Lower leg skin (tissue), 3 donors: ENCODE data around the gene TPST1.

Source experiments
- POLR2A ChIP-seq, 2 donors: fragments of 450-650 bp; IDR thresholded peaks; one replicate each; pipeline ENCODE4 v1.6.1; 2016 to 2017; ENCODE audit warnings: antibody characterized with exemption in 2 of 2, mild to moderate bottlenecking in 1 of 2, moderate library complexity in 1 of 2
- TF ChIP-seq, protein P1 (sequence below), 3 donors: fragments of 450-650 bp; IDR thresholded peaks; one replicate each; pipeline ENCODE4 v1.5.1; 2016; ENCODE audit warnings: antibody characterized with exemption in 3 of 3, mild to moderate bottlenecking in 3 of 3, moderate library complexity in 2 of 3

DNA sequence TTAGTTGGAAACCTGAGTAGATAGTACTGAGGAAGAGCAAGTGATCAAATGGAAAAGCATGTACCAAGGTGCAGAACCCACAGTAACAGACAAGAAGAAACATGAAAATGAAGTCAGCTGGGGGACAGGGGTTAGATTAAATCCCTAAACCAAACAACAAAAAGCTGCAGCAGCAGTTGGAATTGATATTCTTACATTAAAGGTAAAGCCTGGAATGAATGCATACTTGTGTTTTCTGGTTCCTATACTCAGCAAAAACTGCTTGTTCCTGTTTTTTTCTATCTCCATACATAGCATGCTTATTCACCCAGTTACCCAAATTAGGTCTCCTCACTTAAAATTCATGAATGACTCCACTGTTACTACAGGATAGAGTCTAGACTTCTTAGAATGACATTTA is 92.4 kb downstream of the TPST1 start:
- TF ChIP-seq, protein P1, sequence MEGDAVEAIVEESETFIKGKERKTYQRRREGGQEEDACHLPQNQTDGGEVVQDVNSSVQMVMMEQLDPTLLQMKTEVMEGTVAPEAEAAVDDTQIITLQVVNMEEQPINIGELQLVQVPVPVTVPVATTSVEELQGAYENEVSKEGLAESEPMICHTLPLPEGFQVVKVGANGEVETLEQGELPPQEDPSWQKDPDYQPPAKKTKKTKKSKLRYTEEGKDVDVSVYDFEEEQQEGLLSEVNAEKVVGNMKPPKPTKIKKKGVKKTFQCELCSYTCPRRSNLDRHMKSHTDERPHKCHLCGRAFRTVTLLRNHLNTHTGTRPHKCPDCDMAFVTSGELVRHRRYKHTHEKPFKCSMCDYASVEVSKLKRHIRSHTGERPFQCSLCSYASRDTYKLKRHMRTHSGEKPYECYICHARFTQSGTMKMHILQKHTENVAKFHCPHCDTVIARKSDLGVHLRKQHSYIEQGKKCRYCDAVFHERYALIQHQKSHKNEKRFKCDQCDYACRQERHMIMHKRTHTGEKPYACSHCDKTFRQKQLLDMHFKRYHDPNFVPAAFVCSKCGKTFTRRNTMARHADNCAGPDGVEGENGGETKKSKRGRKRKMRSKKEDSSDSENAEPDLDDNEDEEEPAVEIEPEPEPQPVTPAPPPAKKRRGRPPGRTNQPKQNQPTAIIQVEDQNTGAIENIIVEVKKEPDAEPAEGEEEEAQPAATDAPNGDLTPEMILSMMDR (IDR thresholded peaks at IDR 0.05): no peak
- no peak for TF ChIP-seq POLR2A (IDR thresholded peaks at IDR 0.05)
